Kidney capillary endothelial cell (primary cell): ENCODE data around the gene CORO7.

Experiments used
- DNase-seq: peaks from one replicate; pipeline ENCODE4 v3.0.0-alpha.2; 2018; ENCODE audit warnings: low spot score

The CORO7 gene

GRCh38 chr16:4426021-4426684, 9.8 kb upstream of the CORO7 start:
- DNase-seq: peak; percentile 16

GRCh38 chr16:4425378-4426020, 9.1 kb upstream of the CORO7 start, which contains the start of gene DNAJA3:
Gene DNAJA3 (plus strand): TSS chr16:4425868. CDS start chr16:4425882, 14 bp downstream.
- DNase-seq: peak; percentile 97

DNA sequence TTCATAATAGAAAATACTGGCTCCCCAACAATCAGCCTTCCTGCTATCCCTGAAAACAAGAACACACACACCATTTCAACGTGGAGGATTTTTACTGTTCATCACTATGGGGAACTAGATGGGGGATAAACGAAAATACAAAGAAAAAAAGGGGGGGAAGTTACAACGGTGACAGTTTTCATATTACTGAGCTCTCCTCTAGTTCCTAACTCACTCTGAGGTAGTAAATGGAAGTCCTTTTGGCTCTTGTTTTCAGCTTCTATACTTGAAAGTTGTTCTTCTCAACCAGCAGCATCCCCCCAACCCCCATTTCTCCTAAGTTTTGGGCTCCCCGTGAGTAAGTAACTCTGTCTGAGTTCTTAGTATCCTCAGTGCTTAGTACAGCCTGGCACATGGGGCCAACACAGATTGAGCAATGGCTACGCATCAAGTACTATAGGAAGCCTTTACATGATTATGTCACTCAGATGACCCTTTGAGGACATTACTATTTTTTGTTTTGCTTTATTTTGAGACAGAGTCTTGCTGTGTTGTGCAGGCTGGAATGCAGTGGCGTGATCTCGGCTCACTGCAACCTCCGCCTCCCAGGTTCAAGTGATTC, 4.2 kb upstream of the CORO7 start:
- DNase-seq: no peak

- DNase-seq: no peak
These were observed 3.1 kb upstream of the CORO7 start for GRCh38 chr16:4419402-4419959.

DNA sequence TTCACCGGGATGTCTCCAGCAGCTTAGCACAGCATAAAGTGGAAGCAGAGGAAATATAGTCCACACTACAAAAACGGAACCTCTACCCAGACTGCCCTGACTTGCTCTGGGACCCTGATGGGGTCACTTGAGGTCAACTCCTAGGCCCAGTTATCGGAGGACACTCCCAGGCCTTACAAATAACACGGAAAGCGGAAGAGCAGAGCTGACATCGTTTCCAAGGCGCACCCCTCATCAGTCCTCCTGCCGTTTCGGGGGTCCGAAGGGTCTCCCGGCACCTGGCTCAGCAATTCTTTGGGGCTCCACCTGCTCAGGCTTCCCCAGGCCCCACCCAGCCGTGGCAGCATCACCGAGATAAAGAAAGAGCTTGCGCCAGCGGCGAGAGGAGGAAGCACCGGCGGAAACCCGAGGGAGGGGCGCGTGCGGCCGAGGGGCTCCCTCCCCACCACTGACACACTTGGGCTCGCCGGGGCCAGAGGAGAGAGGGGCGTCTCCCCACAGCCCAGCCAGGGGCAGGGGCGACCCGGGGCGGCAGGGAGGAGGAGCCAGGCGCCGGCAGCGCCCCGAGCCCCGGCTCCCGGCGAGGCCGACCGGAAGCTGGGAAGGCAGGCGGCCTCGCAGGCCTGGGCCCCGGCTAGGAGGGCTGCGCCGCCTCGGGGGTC, 727 bp downstream of the CORO7 start:
- no peak for DNase-seq

DNA sequence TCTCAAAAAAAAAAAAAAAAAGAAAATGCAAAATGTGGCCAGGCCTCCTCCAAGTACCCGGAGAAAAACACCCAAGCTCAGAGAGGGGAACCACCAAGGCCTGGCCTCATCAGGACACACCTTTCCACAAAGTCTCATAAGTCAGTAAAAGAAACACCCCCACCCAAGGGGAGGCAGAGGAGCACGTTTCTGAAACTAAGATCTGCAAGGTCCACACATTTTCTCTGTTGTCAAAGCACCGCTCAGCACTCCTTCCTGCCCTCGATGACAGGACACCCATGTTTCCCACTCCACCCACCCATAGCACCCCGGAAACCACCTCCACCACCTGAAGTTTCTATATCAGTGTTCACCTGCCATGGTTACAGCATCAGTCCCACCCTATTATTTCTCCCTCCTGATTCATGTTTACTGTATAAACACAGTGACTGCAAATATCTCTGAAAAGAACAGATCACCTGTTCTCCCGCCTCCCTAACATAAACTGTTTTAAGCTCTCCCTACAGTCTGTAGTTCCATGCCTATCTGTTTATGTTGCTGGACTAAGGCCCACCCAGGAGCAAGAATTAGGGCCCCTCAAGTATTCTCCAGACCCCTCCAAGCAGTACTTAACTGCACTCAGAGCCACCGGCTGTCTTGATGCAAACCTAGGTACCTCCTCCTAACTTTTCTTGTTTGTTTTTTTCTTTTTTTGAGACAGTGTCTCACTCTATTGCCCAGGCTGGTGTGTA, 2.0 kb downstream of the CORO7 start:
- no peak for DNase-seq

- DNase-seq: no peak
These were observed 3.5 kb downstream of the CORO7 start for GRCh38 chr16:4412854-4413253.

DNA sequence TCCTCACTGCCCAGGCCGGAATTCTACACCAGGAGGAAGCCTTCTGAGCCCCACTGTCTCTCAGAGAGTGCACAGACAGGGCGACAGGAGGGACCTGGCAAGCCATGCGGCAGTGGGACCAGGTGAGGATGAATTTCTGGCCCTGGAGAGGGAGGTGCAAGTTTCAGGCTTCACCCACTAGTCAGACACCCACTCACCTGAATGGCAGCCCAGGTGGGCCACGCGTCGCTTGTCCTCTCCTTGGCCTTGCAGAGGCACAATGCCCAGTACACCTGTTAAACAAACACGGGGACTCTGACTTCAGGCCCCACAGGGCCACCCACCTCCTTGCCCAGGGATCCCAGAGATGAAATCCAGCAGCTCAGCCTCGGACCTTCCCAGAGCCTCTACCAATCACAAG, 4.2 kb downstream of the CORO7 start:
- DNase-seq: no peak

DNA sequence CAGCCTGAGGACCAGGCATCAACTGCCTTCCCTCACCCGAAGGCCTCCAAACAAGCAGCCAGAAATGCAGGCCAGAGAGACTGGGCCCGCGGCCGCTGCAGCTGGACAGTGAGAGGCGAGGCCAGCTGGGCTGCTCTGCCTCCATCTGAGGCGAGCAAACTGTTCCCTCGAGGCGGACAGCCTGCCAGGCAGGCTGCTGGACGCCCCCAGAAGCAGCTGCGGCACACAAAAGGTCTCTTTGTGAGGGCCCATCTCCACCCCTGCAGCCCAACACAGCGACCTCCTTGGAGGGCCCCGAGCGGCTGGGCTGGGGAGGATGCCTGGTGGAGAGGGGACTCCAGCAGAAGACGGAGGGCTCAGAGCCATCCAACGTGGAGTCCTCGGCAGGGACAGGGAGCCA, 4.7 kb downstream of the CORO7 start:
- no peak for DNase-seq

DNA sequence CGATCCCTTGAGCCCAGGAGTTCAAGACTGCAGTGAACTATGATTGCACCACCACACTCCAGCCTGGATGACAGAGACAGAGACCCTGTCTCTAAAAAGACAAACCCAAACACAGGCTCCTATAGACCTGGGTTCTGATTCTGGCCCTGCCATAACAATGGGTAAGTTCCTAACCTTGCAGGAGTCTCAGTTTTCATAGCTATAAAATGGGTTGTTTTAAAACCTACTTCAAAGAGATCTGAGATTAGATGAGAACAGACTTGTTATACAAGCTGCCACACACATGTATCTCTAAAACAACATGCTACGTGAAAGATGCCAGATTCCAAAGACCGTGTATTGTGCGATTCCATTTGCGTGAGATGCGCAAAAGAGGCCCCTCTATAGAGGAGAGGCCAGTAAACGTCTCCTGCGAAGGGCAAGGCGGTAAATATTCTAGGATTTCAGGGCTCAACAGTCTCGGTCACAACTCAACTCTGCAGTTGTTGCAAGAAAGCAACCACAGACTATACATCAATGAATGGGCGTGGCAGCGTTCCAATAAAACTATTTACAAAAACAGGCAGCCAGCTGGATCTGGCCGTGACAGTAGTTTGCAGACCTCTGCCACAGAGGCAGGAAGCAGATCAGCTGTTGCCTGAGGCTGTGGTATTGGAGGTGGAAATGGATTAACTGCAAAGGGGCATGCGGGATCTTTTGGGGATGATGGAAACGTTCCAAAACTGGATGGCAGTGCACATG, 5.9 kb downstream of the CORO7 start:
- no peak for DNase-seq

- DNase-seq: no peak
These were observed 7.1 kb downstream of the CORO7 start for GRCh38 chr16:4409081-4409932.

DNA sequence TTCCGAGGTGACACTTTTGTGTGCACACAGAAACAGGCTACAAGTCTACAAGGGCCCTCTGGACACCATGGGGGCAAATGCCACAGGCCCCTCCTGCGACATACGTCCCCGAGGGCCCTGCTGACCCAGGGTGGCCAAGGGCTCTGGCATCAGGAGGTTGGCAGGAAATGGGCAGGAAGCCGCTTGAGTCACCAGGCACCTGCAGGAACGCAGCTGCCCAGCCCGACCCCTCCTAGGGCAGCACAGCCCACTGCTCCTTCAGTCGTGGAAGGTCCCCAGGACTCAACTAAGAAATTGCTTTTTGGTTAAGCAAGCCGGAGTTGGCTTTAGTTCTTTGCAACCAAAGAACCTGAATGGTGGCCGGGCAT, 8.1 kb downstream of the CORO7 start:
- DNase-seq: no peak

- peak; percentile 33 for DNase-seq
These were observed 8.7 kb downstream of the CORO7 start for GRCh38 chr16:4407543-4408322.

DNA sequence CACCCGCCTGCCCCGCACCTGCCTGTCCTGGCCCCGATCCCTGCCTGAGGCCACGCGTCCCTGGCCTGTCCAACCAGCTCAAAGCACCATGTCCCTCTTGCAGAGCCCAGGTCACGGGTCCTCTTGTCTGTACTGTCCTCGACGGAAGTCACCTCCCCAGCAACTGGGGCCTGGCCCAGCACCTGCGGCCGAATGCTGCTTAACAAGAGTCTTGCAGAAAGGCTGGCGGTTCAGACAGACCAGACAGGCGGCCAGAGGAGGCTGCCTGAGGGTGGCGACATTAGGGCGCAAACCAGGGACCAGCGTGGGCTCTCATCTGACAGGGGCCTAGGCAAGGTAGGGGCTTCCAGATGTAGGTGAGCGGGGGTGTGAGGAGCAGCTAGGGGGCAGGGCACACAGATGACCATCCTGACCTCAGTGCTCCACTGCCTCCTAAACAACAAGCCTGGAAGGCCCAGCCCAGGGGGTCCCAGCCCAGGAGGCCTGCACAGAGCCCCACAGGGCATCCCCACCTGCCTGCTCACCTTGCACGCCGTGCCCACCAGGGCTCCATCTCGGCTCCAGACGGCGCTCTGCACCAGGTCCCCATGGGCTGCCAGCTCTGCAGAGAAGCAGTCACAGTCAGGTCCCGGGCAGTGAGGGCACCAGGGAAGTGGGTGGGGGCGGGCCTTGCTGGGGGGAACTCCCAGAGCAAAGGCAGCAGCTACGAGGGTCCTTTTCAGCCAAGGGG, 11.3 kb downstream of the CORO7 start:
- DNase-seq: no peak

- DNase-seq: peak; percentile 48
These were observed 12.0 kb downstream of the CORO7 start for GRCh38 chr16:4404247-4404966.

DNA sequence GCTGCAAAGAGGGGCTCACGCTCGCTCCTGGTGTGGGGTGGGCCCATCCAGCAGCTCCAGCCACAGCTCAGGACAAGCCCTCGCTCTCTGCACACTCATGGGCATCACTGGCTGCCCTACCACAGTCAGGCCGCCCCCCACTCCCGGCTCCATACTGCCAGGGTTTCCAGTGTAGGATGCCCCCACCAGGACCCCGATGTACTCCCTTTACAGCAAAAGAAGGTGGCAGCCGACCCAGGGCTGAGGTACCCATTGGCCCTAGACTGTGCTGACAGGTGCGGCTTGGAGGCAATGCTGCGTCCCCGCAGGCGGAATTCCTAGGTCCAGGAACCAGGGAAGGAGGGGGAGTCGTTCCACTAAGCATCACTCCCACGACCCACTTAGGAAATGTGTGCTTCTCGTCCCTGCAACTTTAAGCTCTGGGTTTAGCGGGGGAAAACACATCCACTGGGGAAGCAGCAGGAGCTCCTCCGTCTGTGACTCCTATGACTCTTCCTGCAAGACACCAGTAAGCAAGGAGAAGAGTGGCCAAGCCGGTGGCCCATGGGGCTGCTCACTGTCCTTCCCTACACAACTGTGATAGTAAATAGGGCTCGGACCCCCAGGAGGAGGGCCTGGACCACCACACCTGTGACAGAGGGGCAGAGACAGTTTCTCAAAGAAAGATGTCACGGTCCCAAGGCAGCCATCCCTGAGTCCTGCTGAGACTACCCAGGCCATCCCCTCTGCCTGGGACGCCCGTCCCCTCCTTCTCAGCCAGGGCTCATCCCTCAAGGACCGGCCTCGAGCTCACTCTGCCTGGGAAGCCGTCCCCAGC, 13.1 kb downstream of the CORO7 start:
- DNase-seq: no peak

DNA sequence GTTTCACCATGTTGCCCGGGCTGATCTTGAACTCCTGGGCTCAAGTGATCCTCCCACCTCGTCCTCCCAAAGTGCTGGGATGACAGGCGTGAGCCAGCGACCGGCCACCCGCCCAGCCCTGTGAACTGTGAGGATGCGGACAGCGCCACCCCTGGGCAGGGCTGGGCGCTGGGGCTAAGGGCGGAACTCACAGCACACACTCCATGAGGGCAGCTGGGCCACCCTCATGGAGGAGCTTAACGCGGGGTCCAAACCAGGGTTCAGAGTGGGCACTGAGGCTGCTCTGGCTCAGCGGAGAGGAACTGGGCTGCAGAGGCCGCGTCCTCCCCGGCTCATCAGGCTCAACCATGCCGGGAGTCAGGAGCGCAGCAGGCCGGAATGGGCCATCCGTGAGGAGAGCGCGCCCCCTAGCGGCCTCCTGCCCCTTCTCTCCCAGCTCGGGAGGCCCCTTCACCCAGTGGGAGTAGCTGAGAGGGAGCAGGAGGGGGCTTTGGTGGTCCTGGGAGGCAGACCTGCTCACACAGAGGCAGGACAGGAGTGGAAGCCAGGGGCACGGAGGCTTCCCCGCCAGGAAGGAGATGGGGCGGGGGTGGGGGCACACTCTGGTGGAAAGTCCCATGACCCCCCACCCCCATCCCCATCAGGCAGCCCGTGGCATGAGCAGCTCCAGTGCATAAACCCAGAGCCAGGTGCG, 13.8 kb downstream of the CORO7 start:
- peak; percentile 69 for DNase-seq
